ENCODE measurements around the gene HRH2.
"Not testable (repeated sequence)": the region's sequence is repeated elsewhere in the genome, so short reads cannot be mapped to it uniquely, and the experiment has no call there.

Gene HRH2

DNA sequence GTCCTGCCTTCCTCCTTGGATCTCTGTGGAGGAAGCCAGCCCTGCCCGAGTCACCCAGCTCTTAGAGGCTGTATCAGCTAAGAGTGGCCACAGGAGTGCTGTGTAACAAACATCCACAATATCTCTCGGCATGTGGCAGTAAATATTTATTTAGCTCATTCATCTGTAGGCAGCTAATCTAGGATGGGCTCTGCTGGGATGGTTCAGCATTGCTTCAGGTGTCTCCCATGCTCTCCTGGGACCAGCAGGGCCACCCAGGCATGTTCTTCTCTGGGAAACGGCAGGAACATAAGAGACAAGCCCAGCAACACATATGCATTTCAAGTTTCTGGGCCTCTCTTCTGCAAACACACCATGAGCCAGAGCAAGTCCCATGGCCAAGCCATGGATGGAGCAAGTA is 56.1 kb downstream of the HRH2 start:
- DNase-seq (ENCODE audit: low read depth in 3 of 3), result no peak

DNA sequence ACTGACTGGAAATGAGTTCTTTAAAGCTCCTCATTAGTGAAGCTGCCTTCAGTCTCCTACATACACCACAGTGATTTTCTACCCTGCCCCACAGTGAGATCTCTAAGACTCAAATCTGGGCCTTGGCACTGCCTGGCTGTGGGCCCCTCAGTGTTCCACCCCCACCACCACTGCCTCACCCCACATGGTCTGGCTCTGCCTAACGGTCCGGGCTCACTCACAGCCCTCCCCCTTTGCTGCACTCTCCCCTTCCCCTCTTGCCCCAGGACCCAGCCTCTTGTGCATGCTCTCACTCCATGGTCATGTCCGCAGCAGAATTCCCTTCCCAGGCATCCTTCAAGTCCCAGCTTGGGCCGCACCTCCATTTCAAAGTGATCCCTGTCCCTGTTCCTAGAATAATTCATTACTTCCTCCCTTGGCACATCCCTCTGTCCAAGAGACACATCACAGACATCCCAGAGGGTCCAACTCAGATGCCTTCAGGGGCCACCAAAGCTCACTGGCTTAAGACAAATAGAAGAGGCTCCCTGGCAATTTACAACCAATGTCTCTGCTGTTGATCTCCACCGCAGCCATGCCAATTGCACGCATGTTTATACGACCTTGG is 56.7 kb downstream of the HRH2 start:
- DNase-seq (ENCODE audit: low read depth in 3 of 3), result no peak

DNA sequence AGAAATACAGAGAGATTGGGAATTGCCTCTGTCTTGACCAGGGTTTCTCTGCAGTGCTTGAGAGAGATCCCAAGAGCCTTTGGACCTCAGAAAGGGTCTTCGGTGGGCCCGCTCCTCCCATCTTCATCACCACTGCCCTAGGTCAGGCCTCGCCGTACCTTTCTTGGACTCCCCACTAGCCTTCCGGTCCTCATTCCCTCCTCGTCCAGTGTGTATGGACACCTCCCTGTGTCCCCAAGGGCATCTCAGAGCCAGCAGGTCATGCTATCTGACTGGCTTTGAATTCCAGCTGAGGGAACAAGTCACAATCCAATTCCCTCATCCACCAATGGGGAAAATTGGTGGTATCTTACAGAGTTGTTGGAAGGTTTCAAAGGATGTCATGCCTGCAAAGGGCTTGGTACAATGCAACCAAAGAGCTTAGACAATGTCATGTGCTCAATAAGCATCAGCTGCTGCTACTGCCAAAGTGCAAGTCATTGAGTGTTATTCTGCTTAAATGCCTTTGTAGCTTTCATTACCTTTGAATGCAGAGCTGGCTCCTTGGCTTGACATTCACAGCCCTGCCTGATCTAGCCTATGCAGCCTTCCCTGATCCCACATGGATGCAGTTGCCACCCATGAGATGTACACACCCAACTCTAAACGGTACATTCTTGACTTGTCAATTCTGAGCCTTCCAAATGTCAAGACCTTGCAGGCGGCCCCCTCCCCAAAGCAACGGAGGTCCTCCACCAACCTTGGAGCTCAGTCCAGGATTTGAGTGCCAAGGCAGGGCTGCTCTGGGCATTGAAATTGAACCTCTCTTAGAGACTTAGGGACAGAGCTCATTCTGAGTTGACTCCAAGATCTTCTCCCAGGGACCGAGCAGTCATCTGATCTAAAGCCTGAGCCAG is 58.0 kb downstream of the HRH2 start:
- DNase-seq (ENCODE audit: low read depth in 3 of 3), result no peak

DNA sequence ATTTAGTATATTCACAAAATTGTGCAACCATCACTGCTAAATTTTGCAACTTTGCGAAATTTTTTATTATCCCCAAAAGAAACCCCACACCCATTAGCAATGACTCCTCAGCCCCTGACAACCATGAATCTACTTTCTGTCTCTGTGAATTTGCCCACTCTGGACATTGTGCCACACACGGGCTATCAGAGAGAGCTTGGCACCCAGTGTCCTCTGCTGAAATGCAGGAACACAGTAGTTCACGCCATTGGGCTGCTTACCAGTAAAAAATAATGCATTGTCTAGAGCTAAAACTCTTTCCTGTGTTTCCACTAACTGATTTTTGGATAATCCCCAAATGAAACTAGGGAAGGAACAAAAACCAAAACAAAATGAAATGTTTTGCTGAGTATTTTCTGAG is 60.0 kb downstream of the HRH2 start:
- DNase-seq (ENCODE audit: low read depth in 3 of 3), result no peak

DNA sequence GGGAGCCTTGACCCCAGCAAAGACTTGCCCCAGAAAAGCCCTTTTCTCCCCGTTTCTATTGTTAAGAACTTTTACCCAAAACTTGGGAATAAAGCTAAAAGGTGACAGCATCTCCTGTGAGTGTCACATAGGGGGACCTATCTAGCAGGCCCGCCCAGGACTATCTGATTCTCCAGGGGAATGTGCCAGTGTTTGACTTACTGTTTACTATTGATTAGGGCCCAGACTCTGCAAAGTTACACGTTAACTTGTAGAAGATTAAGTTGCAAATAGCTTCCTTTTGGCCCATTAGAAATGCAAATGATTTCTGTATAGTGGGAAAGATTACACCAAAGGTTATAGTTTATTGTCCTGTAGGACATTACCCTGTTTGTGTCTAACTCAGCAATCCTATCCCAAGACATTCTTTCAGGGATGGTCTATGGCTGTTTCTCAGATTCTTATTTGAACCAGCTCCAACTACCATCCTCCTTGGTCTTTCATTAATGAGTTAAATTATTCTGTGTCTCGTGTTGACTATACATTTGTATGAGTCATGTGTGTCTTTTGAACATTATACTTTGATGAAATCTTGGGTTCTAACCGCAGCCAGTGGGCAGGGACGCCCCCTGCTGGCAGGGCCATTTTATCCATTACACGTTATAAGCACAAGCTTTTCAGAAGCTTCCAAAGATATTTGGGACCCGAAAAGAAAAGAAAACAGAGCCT is 60.7 kb downstream of the HRH2 start:
- DNase-seq (ENCODE audit: low read depth in 3 of 3), result peak; percentile 53 to 62 (median 56)

DNA sequence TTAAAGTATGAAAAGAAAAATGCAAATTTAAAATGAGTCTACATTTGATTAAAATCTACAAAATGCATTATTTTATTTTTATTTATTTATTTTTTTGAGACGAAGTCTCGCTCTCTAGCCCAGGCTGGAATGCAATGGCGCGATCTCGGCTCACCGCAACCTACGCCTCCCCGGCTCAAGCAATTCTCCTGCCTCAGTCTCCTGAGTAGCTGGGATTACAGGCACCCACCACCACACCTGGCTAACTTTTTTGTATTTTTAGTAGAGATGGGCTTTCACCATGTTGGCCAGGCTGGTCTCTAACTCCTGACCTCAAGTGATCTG is 61.2 kb downstream of the HRH2 start:
- DNase-seq (ENCODE audit: low read depth in 3 of 3), result not testable (repeated sequence)

DNA sequence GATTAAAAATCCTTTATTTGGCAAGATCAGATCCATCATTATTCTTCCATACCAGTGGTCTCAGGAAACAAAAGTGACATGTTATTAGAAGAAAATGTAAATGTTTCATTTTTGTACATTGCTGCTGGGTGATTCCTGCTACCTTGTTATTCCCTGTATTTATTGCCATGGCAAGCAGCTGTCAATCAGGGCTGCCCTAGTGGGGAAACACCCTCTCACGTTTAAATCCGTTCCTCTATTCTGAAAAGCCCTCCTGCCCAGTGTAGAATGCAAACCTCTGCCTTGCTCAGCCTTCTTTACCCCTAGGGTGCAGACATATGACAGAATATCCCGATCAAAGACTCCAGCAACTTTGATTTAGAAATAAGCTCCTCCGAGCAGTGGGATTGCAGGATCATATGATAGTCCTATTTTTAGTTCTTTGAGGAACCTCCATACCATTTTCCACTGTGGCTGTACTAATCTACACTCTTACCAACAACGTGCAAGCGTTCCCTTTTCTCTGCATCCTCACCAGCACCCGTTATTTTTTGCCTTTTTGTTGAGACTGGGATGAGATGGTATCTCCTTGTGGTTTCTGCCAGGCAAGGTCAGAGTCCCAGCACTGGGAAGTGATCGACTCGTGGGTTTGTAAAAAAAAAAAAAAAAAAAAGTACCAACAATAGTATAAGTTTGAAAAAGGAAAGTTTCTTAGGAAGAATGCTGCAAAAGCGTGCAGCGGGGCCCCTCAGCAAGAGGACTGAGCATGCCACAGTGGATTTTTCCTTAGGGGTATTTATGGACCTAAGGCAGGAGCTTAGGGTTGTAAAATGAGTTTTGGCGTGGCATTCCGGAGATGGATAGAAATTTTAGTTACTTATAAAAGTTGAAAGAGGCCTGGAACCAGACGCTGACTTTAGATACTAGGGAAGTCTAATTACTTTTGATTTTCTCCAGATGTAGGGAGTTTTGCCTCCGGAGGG is 66.7 kb downstream of the HRH2 start:
- DNase-seq (ENCODE audit: low read depth in 3 of 3), result no peak

DNA sequence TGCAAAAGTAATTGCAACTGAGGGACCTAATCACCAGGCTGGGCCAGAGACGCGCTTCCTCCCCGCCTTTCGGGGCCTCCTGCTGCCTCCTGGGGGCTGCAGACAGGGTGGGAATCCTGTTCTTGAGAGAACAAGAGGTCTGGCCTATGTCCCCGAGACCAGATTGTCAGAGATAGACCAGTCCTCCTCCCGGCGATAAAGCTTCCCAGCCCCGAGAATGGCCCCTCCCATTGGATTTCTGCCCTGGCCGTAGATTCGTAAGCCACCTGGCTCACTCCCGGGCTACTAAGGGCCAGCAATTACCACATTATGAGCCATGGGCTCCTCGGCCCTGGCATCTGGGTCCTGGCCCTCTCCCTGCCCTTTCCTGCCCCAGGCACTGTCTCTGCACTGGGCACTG is 70.4 kb downstream of the HRH2 start:
- DNase-seq (ENCODE audit: low read depth in 3 of 3), result no peak

DNA sequence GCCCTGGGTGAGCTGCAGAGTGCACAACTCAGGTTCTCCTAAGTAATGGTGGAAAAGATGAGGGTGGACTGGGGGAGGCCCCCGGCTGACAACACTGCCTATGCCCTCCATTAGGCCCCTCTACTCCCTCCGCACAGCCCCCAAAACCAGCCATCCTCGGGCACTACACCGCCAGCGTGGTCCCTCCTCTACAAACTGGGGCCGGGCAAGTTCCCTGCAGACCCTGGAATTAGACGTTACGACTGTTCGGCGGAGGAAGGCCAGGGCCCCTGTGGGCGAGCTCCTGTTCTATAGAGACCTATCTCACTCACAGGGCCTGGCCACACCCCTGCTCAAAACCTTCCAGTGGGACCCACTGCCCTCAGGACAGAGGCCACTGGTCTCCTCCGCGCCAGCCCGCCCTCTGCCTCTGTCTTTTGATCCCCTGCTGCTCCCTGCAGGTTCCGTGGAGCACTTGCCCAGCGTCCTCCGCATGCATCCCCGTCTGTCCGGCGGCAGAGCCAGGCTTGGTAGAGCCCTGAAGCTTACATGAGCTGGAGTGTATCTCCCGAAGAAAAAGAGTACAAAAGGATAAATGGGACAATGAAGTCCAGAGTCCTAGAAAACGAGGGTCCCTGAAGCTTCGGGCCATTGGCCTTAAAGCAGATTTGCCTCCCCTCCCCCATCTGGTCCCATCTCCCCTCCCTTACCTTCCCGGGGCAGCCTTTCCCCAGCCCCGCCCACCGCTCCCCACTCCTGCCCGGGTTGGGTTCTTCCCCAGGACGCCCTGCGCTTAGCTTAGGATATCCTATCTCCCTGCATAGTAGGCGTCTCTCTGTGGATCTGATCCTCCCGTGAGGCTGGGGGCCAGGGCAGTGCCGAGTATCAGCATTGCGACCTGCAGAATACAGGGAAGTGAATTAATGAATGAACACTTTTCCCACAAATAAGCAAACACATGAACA is 71.3 kb downstream of the HRH2 start:
- no peak for DNase-seq (ENCODE audit: low read depth in 3 of 3)

DNA sequence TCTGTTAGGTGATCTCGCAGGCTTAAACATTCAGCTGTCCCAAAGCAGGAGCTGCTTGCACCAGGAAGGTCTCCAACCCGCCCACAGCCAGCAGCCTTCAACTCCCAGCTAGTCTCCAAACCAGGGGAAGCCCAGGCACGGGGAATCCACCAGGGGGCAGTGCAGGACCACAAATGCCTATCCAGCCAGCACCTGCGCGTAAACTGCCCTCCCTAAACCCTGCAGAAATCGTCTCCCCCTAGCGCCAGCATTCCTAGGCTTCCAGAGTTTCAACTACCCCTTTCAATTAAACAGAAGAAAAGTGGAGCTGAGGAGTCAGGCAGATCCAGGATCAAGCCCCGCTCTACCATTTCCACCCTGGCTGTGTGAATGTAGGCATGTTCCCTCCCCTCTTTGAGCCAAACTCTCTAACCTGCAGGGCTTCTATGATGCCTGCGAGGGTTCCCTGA is 72.0 kb downstream of the HRH2 start:
- peak; percentile 82 to 95 (median 90) for DNase-seq (ENCODE audit: low read depth in 3 of 3)

DNA sequence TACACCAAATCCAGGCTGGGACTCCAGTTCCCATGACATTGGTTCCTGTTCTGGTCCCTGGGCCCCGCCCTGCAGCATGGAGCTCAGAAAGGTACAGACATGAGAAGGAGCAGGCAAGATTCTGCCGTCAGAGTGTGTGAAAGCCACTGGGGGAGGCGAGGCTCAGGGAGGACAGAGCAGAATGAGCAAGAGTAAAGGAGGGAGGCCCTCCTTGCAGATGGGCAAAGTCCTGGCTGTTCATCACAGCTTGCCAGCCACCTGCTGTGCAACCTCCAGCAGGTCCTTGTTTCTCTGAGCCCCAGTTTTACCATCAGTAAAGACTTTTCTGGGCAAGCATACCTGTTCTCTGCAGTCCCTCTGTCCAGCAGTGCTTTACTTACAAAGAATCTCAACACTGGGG is 73.3 kb downstream of the HRH2 start:
- no peak for DNase-seq (ENCODE audit: low read depth in 3 of 3)

DNA sequence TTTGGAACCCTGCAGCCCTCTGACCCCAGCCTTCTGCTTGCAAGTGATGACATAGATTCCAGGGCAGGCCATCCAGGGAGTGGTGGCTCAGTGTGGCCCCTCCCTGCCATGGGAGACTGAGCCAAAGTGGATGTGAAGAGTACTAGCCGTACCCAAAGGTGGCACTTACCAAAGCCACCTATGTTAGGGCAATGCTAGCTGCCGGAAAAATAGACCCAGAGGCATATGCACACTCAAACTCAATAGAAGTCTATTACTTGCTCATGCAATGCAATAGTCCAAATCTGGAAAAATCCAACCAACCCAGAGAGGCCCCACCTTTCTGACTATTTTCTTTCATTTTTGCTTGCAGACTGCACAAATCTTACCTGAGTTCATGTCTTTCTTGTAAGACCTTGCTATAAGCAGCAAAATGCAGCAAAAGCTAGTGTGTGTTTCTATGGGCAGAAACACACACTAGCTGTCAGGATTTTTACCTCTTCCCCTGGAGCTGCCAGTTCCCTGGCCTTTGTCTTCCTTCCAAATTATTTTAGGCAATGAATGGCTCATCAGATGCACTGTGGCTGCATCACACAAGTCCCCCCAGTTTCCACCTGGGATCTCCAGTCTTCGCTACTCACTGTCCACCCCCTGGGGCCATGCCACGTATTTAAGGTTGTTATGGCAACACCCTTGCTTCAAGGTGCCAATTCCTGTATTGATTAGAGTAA is 74.0 kb downstream of the HRH2 start:
- no peak for DNase-seq (ENCODE audit: low read depth in 3 of 3)

DNA sequence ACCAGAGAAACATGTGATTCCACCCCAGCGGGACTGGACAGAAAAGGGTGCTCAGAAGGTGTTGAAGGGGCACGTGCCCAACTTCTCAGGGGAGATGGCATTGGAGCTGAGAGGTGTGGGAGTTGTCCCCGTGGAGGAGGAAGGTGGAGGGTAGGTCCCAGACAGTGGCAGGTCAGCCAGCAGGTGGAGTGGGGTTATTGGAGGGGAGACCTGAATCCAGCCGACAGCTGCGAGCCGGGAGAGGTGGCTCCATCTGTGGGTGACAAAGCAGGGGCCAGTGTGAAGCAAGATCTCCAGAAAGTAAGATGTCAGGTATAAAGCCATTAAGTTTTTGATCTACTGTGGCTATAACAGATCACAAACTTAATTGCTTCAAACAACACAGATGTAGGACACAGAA is 75.1 kb downstream of the HRH2 start:
- DNase-seq (ENCODE audit: low read depth in 3 of 3), result no peak

DNA sequence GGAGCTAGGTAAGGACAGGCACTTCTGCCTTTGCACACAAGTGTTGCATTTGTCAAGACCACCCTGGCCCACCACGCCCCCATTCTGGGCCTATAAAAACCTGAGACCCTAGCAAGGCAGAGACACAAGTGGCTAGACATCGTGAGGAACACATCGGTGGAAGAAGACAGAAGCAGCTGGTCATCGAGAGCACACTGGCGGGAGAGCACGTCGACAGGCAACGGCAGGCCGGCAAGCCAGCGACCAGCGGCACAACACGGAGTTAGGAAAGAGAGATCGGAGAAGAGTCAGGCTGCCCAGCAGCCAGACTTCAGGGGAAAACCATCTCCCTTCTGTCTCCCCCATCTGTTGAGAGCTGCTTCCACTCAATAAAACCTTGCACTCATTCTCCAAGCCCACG is 76.1 kb downstream of the HRH2 start:
- DNase-seq (ENCODE audit: low read depth in 3 of 3), result no peak

DNA sequence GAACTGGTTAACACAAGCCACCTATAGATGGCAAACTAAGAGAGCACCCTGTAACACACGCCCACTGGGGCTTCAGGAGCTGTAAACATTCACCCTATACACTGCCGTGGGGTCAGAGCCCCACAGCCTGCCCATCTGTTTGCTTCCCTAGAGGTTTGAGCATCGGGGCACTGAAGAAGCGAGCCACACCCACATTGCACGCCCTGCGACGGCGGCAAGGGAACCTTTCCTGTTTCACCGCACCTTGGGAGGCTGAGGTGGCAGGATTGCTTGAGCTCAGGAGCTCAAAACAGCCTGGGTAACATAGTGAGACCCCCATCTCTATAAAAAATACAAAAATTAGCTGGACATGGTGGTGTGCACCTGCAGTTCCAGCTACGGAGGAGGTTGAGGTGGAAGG is 76.6 kb downstream of the HRH2 start:
- no peak for DNase-seq (ENCODE audit: low read depth in 3 of 3)

DNA sequence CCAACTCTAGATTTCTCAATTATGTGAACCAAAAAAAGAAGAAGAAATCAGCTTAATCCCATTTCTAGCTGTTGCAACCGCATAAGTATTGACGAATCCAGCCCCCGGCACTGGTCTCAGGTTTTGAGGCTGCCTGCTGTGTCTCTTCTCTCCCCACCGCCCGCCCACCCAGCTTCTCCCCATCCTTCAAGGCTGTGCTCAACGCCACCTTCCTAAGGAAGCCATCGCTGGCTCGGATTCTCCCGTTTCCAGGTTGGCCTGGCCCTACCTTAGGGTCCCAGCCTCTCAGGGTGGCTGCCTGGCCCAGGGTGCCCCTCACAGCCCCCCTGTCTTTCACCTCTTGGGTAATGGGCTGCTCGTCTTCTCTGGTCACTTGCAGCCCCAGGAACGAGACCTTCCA is 77.8 kb downstream of the HRH2 start:
- DNase-seq (ENCODE audit: low read depth in 3 of 3), result no peak

DNA sequence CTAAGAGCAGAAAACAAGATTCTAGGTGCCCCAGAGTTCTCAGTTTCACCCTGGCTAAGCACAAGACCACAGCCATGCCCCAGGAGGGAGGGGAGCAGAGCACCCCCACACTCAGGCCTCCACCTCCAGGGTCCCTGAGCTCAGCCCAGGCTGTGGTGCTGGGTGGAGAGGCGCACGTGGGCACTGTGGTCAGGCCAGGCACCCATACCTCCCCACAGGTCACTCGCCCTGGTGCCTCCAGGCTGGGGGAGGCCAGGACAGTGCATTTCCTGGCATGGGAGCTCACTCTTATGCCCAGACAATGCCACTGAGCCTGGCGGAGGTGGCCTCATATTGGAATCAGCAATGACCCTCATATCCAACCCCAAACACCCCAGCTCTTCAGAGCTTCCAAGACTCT is 78.8 kb downstream of the HRH2 start:
- DNase-seq (ENCODE audit: low read depth in 3 of 3), result no peak

DNA sequence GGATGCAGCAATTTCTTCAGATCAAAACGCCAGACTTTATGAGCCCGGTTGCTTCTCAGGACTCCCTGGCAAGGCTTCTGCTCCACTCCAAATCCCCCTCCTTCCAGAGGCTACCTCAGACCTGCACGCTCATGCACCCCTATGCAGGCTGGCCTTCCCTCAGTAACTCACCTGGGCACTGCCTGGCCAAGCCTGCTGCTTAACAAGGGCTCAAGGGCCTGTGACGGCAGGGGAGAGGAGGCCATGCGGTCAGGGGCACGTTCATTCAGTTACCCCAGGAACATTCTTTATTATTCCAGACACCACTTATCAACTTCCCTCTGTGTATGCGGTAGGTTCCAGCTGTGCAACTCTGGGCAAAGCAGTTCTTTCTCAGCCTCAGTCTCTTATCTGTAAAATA is 79.6 kb downstream of the HRH2 start:
- no peak for DNase-seq (ENCODE audit: low read depth in 3 of 3)

DNA sequence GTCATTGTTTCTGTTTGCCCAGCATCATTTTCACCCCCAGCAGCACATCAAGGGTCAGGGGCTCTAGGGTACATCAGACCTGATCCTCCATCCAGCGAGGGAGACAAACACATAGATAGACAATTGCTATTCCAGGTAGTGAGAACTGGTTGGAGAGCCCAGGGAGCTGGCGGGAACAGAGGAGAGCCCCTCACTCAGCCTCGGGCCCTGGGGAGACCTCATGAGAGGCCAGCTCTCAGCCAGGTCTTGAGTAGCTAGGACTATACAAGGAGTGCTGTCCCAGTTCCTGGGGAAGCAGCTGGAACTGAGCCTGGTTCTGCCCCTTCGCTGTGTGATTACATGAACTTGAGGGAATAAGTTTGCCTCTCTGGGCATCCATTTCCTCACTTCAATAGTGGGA is 80.3 kb downstream of the HRH2 start:
- no peak for DNase-seq (ENCODE audit: low read depth in 3 of 3)

DNA sequence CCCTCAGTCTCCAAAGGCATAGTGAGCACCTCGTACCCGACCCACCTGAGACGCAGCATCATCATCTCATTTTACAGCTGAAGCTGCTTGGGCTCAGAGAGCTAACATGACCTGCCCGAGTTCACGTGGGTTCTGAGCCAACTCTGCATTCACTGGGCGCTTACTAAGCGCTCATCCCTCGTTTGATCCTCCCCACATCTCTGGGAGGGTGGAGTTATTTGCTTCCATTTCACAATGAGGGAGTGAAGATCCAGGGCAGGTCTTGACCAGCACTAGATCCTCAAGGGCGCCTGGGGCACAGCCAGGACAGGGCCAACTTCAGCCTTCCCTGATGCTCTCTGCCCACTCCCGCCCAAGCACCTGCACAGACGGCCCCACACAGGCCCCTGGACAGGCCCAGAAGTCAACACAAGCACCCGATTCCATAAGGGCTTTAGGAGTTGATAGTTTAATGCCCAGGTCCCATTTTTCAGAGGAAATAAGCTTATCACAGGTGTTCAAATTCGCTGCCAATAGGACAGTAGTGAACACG is 80.8 kb downstream of the HRH2 start:
- DNase-seq (ENCODE audit: low read depth in 3 of 3), result no peak

Measured in stimulated activated CD4-positive, alpha-beta T cell treated with anti-CD3 and anti-CD28 coated beads, TNF-alpha, amount 100 ng/mL, for 4 hours (primary cell).